Activated naive CD4-positive, alpha-beta T cell (primary cell): ENCODE measurements around the gene CAMK2D.

ENCODE experiments used
- DNase-seq, 4 experiments: peaks; one replicate each; lab custom pipeline; 2025; lab: John Stamatoyannopoulos, UW

CAMK2D gene

DNA sequence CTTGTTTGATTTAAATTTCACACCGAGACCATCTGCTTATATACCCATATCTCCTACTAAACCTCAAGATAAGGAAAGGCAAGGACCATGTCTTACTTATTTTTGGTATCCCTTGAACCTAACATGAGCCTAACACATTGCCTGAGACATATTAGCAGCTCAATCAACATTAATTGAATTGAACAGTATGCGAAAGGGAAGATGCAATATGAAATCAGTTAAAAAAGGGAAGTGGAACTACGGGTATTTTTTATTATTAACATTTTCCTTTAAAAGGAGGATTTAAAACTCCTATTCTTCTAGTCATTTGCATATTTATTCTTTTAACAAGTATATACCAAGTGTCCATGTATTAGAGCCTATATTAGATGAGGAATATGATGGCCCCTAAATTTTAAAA is 197.0 kb downstream of the CAMK2D start:
- DNase-seq: no peak

DNA sequence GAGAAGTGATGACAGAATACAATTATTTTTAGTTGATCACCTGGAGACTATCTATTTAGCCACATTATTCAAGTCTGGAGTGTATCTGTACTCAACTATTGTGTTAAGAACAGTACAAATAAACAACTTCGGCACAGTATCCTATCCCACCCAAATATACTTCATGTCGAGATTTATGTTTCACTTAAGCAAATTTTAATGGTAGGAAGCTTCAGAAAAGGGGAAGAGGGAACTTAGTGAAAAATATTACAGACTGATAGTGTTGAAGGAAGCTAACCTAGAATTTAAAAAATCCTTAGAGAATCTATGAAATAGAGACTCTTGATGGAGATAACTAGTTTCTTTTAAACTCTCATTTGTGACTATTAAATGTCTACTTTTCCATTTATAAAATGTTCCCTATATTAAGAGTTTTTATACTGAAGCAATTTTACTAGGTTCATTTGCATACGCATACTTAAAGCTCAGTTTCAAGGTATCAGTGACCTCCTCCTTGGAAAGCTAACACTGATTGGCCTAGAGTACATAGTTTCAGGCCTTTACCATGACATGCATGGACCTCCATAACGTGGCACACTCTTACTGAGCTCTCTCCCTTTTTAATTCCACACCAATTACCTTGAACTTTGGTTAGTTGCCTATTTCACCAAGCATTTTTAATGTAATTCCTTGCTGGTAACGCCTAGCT is 197.7 kb downstream of the CAMK2D start:
- no peak for DNase-seq

DNA sequence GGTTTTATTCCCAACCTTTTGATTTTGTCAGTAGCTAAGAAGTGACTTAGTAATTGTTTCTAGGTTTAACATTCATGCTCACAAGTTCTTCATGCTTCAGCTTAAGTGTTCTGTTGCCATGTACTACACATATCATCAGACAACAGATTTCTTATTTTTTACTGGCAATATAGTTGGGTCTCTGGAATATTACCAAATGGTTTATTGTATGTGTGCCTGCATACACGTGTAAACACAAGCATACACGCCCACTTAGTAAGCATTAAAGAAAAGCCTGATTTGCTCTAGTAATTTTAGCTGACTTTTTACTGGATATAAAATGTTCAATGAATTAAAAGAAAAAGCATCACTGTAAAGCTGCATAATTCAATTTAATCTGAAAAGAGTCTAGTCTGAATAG is 199.8 kb downstream of the CAMK2D start:
- DNase-seq: no peak

DNA sequence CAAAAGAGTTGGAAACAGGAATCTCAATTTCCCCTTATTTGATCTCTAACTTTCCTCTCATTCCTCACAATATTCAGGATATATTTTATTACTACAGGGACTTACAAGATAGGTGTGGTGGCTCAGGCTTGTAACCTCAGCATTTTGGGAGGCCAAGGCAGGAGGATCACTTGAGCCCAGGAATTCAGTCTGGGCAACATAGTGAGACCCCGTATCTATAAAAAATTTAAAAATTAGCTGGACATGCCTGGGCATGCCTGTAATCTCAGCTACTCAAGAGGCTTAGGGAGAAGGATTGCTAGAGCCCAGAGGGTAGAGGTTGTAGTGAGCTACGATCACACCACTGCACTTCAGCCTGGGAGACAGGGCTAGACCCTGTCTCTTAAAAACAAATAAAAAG is 200.4 kb downstream of the CAMK2D start:
- no peak for DNase-seq

DNA sequence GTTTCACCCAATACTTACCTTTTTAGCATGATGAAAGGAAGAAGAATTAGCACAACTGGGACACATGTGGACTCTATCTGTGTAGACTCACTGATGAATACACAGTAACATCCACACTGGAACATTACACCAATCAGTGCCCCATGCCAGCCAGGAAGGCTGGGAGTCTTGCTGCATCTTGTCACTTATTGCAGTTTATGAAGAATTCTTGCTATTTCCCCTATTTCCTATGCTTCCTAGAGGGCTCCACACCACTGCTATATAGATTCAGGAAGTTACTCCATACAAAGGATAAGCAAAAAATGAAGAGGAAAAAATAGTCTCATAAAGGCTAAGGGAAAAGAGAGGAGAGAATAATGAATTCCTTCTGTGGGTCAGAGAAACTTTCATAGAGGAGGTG is 201.0 kb downstream of the CAMK2D start:
- DNase-seq: no peak

DNA sequence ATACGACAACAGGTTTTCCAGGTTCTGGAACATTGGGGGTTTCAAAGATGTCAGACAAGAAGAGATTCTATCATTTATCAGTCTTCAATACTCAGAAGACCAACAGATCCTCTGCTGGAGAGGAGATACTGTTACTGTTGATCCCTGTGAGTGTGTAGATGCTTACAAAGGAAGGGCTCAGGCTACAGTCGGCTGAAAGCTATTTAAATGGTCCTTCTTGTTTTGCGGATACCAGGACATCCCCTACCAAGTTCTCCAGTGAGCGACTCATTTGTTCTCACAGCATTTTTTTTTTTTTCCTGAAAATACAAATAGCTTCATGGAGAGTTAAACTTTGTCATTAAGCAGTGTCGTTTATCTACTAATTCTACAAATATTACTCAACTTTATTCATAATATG is 201.6 kb downstream of the CAMK2D start:
- no peak for DNase-seq

DNA sequence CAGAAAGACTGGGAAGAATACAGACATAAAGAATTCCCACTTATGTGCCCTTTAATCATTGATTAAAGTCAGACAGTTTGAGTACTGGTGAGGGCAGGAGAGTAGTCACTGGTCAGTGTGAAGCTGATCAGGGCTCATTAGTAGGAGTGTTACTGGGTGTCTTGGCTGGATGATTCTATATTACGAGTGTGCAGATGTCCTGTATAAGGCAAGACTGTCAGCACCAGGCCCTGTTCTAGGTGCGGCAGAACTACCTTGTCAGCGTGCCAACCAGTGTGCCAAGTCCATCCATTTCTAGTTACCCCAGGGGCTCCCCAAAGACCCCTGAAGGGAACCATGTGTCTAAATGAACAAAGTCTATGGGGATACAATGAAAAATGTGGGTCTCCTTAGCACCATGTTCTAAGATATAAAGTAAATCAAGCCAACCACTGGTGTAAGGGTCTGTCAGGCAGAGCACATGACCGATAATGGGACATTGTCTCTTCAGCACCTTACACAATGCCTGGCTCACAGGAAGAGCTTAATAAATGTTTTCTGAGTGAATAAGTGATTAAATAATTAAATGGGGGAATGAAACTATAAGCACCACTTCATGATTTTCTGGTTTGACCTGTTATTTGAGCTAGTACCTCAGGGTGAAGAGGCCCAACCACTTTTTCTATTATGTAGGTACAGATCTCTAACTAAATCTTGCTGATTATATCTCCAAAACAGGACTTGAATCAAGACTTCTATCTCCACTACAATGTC is 205.0 kb downstream of the CAMK2D start:
- no peak for DNase-seq

DNA sequence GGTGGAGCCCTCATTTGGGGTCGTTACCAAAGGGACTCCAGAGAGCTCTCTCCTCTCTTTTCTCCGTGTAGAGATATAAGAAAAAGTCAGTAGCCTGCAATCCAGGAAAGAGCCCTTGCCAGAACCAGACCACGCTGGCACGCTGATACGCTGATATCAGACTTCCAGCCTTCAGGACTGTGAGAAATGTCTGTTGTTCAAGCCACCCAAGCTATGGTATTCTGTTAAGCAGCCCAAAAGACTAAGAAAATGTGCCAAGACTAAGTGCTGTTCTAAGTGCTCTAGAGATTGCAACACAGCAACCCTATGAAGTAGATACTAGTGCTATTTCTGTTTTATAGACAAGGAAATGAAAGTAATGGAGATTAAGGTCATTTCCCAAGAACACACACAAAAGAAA is 205.7 kb downstream of the CAMK2D start:
- no peak for DNase-seq

DNA sequence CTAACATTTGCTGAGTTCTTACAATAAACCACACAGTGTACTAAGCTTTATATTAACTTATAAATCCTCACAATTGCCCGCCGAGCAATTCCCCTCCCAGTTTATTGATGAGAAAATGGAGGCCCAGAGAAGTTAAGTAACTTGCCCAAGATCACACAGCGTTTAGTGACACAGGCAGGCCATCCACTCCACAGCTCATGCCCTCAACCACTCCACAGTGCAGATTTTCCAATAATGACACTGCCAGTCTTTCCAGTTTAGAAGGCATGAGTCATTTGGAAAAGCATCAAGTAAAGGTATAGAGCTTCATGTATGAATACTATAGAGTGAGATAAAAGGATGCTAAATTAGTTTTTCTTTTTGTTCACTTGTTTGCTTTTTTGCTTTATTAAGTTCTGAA is 208.5 kb downstream of the CAMK2D start:
- no peak for DNase-seq

DNA sequence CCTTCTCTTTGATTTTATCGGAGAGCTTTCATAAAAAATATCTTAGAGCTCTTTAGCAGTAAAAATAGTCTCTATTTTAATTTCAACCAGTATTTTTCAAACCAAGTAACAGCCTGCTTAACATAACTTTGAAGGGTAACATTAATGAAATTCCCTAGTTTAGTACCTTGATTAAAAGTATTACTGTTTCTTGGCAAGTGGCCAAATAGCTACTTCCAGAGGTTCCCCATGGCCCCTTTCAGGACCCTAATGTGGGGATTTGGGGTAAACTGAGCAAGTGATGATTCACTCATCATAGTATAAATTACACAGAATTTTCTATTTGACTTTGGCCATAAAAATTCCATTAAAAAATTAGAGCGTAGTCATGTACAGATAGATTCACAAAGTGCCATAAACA is 211.0 kb downstream of the CAMK2D start:
- no peak for DNase-seq

DNA sequence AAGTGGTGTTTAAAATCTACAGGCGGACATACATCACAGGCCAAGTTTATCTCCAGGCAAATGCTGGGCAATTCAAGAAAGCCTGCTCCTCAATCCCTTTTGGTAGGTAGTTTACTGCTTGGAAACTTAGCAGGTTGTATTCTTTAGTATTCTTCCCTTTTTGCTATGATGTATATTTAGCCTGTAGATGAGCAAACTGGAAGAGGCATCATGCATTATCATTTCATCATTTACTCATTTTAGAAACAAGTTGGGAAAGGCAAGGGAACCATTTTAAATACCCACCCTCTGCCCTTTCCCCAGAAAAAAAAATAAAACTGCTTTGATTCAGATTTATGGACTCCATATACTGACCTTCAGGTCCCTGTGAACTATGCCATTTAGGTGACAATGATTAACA is 213.2 kb downstream of the CAMK2D start:
- no peak for DNase-seq

DNA sequence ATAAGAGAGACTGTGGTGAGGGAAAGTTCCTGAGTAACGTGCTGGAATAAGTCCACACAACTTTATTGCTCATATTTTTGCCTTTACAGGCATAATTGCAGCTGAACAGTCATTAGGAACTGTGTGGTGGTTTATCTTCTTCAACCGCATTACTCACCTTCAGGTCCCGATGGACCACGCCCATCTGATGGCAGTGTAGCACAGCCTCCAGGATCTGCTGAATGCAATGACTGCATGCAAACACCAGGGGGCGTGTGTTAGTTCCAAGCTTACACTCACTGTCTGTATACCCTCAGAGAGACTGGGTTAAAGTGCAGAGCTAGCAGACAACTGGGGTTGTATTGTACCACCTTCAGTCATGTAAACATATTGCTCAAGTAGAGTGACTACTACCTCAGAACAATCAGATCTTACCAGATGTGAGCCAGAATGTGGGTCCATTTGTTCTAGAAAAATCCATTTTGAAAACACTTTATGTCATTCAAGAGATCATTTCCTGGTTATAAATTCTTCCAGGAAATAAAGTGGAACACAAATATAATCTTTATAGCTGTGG is 214.0 kb downstream of the CAMK2D start:
- DNase-seq: peak; percentile 37 to 72 (median 65)

DNA sequence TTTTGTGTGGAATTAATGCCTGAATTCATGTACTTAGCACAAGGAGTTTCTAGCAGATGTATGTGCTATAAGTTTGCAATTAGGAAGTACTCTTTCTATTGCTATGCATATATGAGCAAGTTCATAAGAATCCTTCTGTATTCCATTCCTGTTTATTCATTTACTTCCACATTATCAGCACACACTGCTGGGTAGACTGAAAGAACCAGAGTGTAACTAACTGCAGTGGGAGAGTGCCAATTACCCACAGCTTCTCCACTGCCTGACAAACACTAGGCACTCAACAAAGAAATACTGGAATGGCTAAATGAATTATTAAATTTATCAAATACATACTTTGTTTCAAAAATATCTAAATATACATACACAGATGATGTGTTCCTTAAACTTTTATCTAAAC is 219.6 kb downstream of the CAMK2D start:
- no peak for DNase-seq

DNA sequence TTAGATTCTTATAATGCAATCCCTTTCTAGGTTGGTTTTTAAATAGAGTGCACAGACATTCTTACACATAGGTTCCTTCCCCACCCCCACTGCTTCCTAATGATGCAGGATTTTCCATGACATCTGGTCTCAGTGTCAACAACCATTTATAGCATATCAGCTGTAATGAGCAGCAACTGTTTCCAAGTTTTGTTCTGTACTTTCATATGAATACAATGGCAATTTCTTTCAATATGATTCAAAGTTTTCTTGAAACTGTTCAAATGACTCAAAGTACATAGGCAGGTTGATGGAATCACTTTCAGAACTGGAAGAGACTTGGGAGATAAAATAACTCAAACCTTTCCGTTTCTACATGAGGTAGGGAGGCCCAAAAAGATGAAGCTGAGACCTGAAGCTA is 220.7 kb downstream of the CAMK2D start:
- DNase-seq: no peak

DNA sequence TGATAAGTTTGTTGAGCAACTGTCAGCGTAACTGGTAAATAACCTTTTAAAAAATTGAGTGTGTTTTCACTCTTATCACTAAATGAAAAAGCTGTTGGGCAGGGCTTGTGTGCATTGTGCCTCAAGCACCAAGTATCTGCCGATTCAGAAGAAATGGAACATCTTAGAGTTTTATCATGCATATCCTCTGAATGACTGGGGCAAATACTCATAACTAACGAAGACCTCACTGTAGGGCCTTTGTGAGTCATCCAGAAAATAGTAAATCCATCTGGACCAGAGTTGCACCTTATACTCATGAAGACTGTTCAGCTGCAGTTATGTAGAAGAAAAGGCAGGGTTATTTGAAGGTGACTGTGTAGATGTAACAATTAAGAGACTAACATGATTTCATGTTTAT is 222.1 kb downstream of the CAMK2D start:
- DNase-seq: no peak

DNA sequence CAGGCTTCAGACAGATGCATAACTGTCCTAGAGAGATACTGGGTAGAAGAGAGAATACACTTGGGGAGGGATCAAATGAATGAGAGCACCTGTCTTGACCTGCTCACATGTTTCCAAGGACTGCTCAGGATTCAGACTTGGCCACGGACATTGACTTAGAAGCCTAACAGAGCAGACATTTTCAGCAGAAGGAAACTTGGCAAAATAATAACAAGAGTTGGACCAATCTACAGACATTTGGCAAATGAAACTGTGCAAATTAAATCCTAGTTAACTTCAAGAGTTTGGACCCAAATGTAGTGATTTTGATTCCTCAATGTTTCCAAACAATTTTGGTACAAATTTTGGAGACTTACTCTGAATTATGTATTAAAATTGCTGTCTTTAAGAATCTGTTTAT is 223.9 kb downstream of the CAMK2D start:
- no peak for DNase-seq

DNA sequence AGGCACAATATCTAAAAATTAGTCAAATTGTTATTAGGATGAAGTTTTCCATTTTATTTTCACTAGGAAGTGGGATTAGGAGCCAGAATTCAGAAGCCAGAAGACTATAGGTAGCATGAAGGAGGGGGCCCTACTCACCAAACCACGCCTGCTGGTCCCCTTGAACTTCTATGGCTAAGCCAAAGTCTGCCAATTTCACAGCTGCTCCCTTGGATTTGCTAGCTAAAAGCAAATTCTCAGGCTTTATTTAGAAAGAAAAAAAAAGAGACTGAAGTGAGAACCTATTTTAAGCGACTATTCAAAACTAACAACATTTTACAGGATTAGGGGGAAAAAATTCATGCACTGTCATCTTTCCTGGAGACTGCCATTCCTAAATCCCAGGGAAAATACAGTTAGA is 224.3 kb downstream of the CAMK2D start:
- DNase-seq: no peak

DNA sequence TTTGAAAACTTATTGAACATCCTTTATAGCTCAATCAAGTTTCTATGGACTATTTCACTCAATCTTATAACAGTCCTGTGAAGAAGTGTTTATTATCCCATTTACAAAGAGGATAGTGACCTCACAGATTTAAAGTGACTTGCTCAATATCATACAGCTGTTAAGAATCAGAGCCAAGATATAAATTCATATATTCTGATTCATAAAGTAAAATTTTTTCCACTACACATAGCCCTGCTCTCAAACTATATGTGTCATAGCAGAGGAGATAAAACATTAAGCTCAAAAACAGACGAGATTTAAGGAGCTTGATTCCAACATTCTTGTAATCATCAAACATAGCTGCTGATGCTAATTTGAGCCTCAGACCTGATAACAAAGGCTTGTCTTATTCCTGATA is 226.8 kb downstream of the CAMK2D start:
- DNase-seq: no peak

DNA sequence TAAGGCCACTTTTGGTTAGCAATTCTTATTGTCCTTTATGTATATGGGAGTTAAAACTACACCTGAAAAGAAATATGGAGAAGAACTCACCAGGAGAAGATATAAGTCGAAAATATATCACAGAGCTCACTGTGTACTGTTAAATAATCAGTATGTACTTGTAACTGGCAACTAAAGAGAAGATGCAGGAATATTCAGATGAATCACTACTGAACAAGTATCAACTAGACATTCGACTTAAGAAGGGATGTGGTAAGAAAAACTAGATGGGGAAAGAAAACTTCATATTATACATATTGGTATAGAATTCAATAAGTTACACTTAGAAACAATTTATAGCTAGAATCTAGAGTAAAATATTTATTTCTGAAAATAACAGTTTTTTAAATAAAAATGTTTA is 230.0 kb downstream of the CAMK2D start:
- DNase-seq: no peak

DNA sequence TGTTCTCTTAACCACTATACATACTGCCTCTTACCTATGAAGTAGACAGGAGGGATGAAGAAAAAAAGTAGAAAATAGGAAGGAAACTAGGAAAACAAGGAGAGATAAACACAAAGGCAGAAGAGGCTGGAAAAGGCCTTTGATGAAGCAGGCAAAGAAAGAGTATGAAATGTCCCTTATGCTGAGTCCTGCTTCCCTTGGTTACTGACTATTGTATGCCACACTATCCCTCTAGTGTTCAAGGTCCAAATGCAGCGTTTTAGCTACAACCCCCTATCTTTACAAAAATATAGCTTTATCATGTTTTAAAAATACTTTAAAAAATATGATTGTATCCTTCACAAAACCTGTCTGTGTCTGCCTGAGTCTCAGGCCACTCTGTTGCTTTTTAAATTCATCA is 233.1 kb downstream of the CAMK2D start:
- no peak for DNase-seq

DNA sequence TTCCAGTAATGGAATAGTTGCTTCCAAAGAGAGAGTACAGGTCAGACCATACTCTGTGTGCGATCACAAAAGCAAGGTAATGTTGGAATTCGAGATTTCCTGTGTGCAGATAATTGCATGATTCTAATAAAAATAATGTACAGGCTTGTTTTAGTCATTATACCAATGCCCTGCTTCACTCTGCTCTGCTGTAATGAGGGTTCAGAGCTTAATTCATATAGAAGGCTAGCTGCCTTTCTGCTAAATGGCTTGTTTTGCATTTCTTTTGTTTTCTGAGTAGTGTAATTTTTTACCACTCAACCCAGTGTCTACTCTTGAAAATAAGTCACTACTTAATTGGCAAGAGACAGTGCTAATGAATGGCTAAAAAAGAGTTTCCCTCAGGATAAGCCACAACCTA is 236.0 kb downstream of the CAMK2D start:
- no peak for DNase-seq

DNA sequence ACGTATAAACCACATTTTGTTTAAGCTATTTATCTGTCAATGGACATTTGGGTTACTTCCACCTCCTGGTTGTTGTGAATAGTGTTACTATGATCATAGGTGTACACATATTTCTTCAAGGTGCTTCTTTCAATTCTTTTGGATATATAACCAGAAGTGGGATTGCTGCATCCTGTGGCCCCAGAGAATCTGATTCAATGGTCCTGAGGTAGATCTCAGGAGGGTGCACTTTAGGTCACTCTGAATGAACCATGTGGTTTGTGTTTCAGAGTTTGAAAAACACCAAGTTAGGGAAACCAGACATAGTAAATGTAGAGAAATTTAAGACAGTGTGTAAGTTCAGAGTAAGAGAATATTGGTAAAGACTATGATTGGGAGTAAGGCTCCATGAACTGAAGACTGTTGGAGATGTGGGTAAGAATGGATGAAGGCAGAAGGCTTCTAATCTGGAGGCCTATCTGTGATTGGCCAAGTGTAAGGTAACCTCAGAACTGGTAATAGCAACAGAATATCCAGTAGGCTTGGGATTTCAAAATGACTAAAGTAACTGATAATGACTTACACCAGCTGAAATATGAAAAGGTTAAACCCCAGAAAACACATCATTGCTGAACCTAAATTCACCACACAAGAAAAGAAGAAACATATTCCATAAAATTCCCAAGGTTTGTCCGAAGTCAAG is 236.9 kb downstream of the CAMK2D start:
- DNase-seq: no peak

DNA sequence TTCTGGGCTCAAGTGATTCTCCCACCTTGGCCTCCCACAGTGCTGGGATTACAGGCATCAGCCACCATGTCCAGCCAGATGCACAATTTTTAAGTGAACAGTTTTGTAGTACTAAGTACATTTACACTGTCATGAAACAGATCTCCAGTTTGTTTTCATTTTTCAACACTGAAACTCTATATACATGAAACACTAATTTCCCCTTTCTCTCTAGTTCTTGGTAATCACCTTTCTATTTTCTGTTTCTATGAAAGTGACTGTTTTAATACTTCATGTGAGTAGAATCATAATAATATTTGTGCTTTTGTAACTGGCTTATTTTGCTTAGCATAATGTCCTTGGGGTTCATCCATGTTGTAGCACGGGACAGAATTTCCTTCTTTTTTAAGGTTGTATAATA is 237.4 kb downstream of the CAMK2D start:
- DNase-seq: no peak
